GM18505 (cell line): Measurements from ENCODE around the gene FAM177B.

Source experiments
- ATAC-seq: cut with Tn5 transposase; IDR thresholded peaks from one replicate; pipeline ENCODE4 v1.9.1; 2021; ENCODE audit not compliant: unreplicated experiment
- POLR2A ChIP-seq: IDR thresholded peaks from 4 replicates; pipeline ENCODE4 v1.6.1; 2011; ENCODE audit warnings: borderline replicate concordance; ENCODE audit not compliant: insufficient read depth, insufficient read length; ENCODE audit errors: extremely low read depth

The FAM177B gene

GRCh38 chr1:222783051-222783450, 46.0 kb downstream of the FAM177B start:
- ATAC-seq, result no peak
- no peak for TF ChIP-seq POLR2A

DNA sequence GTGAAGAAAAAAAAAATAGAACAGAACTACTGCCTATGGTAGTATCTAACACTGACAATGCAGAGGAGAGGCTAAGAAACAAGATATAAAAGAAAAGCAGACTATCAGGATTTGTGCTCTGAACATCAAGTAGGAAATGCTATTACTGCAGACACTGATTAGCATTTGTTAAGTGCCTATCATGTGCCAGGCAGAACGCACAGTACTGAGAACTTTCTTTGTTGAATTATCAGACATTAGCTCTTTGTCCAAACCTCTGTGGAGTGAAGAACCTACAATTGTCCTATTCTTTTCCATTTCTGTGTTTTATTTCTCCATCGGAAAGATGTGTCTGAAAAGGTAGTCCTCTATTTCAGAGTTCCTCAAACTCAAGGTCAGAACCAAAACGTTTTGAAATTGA, 47.4 kb downstream of the FAM177B start:
- ATAC-seq, result no peak
- no peak for TF ChIP-seq POLR2A

DNA sequence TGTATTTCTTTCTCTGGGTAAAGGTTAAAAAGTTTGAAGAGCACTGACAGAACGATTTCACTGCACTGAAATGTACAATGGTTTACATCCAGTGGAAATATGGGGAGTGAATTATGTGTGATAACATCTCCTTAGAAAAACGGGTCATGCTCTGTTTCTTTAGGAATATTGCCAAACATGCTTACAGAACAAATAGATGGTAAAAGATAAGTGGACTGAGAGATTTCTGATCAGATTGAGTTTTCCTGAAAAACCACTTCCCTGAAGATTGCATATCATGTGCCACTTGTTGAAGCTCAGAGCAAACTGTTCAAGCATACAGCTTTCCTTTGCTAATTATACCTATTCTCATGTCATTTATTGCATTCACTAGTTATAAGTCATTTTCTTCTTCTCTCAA, 47.9 kb downstream of the FAM177B start:
- ATAC-seq, result no peak
- no peak for TF ChIP-seq POLR2A

- no peak for TF ChIP-seq POLR2A
- ATAC-seq, result no peak
Measured at GRCh38 chr1:222785529-222785928, 48.5 kb downstream of the FAM177B start.

DNA sequence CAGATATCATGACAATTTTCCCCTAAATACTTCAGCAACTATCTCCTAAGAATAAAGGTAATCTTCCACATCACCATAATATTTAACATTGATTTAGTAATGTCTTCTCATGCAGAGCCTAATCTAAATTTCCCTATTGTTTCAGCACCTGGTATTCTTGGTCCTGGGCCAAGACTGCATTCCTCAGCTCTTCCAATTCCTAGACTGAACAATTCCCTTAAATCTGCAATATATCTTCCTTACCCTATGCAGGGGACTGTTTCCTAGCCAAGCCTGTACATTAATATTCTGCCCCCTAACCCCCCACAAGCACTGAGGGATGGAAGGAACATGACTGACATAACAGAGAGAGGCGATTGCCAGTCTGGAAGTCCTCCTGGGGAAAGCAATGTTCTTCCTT, 49.1 kb downstream of the FAM177B start:
- no peak for TF ChIP-seq POLR2A
- ATAC-seq, result no peak

GRCh38 chr1:222787729-222788128, 50.7 kb downstream of the FAM177B start:
- ATAC-seq, result no peak
- TF ChIP-seq POLR2A, result no peak

DNA sequence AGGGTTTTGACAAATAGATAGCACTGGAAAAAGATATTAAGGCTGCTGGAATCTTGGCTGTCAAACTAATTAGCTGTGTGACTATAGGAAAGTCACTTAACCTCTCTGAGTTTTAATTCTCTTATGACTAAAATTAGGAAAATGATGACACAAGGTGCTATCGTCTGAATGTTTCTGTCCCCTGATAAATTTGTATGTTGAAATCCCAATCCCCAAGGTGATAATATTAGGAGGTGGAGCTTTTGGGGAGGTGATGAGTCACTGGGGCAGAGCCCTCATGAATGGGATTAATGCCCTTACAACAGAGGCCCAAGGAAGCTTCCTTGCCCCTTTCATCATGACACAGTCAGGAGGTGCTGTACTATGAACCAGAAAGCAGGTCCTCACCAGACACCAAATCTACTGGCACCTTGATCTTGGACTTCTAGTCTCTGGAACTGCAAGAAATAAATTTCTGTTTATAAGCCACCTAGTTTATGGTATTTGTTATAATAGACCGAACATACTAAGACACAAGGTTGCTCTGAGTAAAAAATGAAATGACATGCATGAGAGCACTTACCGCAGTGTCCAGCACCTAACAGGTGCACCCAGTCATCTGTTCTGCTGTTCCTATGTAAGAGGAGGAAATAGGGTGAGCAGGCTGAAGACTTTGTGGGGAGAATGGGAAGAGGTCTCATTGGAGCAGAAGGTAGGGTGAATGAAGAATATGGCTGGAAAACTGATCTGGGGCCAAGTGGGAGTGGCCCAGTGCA, 51.6 kb downstream of the FAM177B start:
- no peak for ATAC-seq

GRCh38 chr1:222790115-222790514, 53.1 kb downstream of the FAM177B start:
- ATAC-seq, result no peak
- TF ChIP-seq POLR2A, result no peak

More for the DNA sequence above, 51.6 kb downstream of the FAM177B start:
- TF ChIP-seq POLR2A, result no peak

DNA sequence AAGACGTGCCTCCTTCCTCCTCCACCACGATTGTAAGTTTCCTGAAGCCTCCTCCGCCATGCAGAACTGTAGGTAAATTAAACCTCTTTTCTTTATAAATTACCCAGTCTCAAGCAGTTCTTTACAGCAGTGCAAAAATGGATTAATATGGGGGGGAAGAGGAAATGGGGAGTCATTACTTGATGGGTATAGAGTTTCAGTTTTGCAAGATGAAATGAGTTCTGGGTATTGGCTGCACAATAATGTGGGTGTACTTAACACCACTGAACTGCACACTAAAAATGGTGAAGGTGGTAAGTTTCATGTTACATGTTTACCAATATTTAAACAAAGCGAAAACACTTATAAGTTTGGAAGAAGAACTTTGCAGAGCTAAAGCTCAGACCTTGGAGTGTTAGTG, 53.5 kb downstream of the FAM177B start:
- TF ChIP-seq POLR2A, result no peak
- ATAC-seq, result no peak

DNA sequence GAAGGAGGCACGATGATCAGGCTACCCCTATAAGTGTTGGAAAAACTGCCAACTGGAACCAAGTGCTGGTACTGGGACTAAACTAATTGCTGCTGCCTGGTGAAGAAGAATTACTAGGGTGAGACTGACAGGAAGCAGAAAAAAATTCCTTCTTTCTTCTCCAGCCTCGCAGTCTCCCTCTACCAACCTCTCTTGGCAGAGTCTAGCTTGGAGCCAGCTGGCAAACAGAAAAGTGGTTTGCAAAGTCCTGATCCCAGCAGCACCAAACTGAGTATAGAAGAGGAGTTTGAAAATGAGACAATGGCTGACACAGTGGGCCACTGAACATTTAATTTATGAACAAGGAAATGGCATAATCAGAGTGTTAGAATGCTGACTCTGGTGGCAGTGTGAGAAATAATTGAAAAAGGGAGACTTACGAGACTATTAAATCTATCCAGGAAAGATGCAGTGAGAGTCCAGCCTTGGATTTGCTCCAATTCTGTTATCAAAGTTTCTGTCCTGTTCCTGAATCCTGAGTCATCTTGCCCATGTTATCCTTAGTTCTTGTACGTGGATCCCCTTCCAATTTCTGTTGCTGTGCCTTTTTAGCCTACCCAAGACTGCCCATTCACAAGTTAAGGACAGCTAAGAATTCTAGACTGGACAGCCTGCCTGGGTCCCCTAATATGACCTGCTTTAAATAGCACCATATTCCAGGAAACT, 54.2 kb downstream of the FAM177B start:
- ATAC-seq, result no peak
- no peak for TF ChIP-seq POLR2A

DNA sequence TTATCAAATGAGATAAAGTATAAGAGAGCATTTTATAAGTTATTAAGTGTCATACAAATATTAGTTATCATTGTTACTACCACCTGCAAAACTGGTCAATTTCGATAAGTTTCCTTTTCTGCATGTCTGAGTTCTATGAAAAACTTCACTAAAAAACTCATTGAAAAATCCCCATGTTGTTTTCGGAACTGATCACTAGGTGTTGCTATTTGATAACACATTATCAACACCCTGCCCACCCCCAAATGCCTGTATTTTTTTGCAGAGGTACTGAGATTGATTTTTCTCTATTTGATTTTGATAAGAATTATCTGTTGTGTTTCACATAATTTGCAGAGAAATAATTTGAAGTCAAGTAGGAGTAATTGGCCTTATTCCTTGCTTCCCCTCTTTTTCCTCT, 55.7 kb downstream of the FAM177B start:
- no peak for ATAC-seq
- no peak for TF ChIP-seq POLR2A

DNA sequence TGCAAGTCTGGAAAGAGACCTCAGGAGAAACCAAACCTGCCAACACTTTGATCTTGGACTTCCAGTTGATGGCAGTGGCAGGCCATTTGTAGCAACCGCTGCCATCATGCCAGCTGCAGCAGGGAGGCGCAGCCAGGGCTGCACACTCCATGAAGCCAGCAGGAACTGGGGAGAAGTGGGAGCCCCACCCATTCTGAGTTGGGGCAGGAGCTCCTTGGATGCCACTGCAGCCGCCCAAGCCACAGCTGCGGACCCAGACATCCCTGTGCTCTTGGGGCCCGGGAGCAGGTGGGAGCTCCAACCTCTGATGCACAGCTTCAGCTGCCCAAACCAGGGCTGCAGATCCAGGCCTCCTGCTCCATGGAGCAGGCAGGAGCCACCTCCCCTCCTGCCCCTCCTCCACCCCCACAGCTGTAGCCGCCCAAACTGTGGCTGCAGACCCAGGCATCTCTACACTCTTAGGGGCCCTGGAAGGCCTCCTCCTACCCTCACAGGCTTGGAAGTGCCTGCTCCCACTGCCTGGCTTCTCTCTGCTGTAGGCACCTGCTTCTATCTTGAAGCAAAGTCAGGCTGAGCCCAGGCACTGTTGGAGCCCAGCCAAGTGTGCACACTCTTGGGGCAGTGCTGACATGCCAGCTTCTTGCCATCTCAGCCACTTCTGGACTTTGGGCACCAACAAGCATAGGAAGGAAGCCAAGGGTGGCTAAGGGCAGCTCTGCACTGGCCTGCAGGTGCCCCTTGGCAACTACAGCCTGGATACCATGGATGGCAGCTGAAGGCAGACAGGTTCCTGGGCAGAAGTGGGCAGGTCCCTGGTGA, 57.9 kb downstream of the FAM177B start:
- TF ChIP-seq POLR2A, result no peak
- no peak for ATAC-seq

DNA sequence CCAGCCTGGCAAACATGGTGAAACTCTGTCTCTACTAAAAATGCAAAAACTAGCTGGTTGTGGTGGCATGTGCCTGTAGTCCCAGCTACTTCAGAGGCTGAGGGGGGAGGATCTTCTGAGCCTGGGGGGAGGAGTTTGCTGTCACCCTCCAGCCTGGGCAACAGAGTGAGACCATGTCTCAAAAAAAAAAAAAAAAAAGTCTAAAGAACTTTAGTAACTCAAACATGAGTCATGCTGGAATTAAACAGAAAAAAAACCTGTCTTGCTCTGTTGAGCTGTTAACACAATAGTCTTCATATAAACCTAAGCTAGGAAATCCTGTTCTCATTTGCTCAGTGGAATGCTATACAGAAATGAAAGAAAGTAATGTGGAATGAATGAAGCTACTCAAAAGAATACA, 61.1 kb downstream of the FAM177B start:
- ATAC-seq, result peak; percentile 69
- TF ChIP-seq POLR2A, result no peak
